Cortex of kidney (tissue), 1 donor: ENCODE data around the gene DSCAML1.
"Not testable (repeated sequence)": the region's sequence is repeated elsewhere in the genome, so short reads cannot be mapped to it uniquely, and the experiment has no call there.

Experiments used
- DNase-seq: peaks from one replicate; lab custom pipeline; 2025; lab: John Stamatoyannopoulos, UW

Gene DSCAML1

GRCh38 chr11:117466966-117467365, 330.1 kb downstream of the DSCAML1 start:
- DNase-seq: no peak

- DNase-seq: no peak
Observed at GRCh38 chr11:117465236-117465997, 331.6 kb downstream of the DSCAML1 start.

- DNase-seq: no peak
Observed at GRCh38 chr11:117464778-117465177, 332.2 kb downstream of the DSCAML1 start.

GRCh38 chr11:117462864-117463247, 334.2 kb downstream of the DSCAML1 start:
- no peak for DNase-seq

- DNase-seq: no peak
Observed at GRCh38 chr11:117462183-117462863, 334.7 kb downstream of the DSCAML1 start.

GRCh38 chr11:117461396-117462182, 335.4 kb downstream of the DSCAML1 start:
- DNase-seq: no peak

GRCh38 chr11:117459979-117460300, 337.1 kb downstream of the DSCAML1 start:
- DNase-seq: no peak

GRCh38 chr11:117459123-117459978, 337.7 kb downstream of the DSCAML1 start:
- no peak for DNase-seq

- DNase-seq: no peak
Observed at GRCh38 chr11:117458275-117459122, 338.5 kb downstream of the DSCAML1 start.

- no peak for DNase-seq
Observed at GRCh38 chr11:117457835-117458234, 339.2 kb downstream of the DSCAML1 start.

- DNase-seq: no peak
Observed at GRCh38 chr11:117457031-117457785, 339.8 kb downstream of the DSCAML1 start.

- DNase-seq: not testable (repeated sequence)
Observed at GRCh38 chr11:117456721-117457029, 340.3 kb downstream of the DSCAML1 start.

GRCh38 chr11:117456027-117456720, 340.8 kb downstream of the DSCAML1 start:
- DNase-seq: no peak

- DNase-seq: no peak
Observed at GRCh38 chr11:117454564-117454917, 342.5 kb downstream of the DSCAML1 start.

- no peak for DNase-seq
Observed at GRCh38 chr11:117453886-117454563, 343.0 kb downstream of the DSCAML1 start.

- no peak for DNase-seq
Observed at GRCh38 chr11:117449111-117449693, 347.8 kb downstream of the DSCAML1 start.

GRCh38 chr11:117444711-117445658, 352.0 kb downstream of the DSCAML1 start:
- no peak for DNase-seq

GRCh38 chr11:117444256-117444655, 352.8 kb downstream of the DSCAML1 start:
- DNase-seq: no peak
